Measurements from ENCODE around the gene RAB11FIP3. TPM values are rescaled to one million over a fixed set of nuclear protein-coding genes. Genes with fewer than 3 reads are reported as not detected.

The RAB11FIP3 gene
- total RNA-seq, 1 experiment from 2014 or later: 37.1 TPM

DNA sequence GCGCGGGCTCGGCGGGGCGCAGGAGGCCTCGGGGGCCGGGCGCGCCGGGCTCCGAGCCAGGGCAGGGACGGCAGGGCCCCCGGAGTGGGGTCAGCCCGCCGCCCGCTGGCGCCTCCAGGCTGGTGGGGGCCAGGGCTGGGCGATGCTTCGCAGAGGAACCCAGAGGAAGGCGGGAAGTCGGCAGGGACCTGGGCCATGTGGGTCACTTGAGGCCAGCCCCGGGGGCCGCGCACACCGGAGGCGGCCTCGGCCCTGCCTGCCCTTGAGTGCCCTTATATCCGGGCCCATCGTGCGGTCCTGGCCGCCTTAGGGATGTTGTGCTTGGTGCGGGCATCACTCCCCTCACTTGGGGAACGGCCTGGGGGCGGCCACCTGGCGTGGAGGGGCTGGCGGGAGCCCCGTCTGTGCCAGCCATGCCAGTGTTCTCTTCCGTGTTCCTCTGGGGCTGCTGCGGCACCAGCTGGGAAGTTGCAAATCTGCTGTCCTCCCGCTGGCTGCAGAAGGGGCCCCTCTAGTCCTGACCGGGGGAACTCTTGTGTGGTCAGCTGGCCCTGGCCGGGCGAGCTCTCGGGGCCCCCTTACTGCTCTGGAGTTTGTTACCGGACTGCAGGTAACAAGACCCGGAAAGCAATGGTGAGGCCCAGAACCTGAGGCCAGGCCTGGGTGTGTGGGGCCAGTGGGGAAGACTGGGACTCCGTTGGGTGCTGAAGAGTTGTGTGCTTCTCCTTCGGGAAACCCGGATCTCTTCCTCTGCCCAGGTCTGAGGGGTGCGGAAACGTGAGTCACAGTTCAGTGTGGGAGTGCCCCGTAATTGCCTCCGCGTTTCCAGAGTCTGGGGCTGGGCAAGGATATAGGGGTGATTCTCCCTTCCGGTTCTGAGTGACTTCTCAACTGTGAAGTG lies 102.9 kb downstream of the RAB11FIP3 start:
- no peaks in the 10 kb centered on the region; the same call in 1 of the 2 replicates for H3K4me1 ChIP-seq (ENCODE audit: insufficient read depth, low read length)
- H2BK5ac ChIP-seq (ENCODE audit: insufficient read length, low read length): no peak overlapping the region
- H3K79me1 ChIP-seq (ENCODE audit: insufficient read depth, low read depth, low read length, poor library complexity, severe bottlenecking): no peaks in the 10 kb centered on the region
- no peaks in the 10 kb centered on the region for H3K9me3 ChIP-seq (ENCODE audit: control insufficient read depth, low read depth, low read length)
- H4K8ac ChIP-seq (replicated peaks; ENCODE audit: insufficient read length, low read depth, low read length): no peak overlapping the region
- peak overlapping the region; percentile 12 for H3K18ac ChIP-seq (ENCODE audit: insufficient read length, low read depth, low read length)
- Mint-ChIP-seq H3K27me3 (ENCODE audit: low read depth) (no peaks in the 10 kb centered on the region), H3K27ac (no peak overlapping the region), H3K4me3 (peak overlapping the region; percentile 79 to 88), H3K36me3 (ENCODE audit: insufficient read depth in 1 of 3, low read depth in 3 of 3) (peaks cover 0 to 12% (median 12%) of the 10 kb centered on the region in 3 experiments; a peak in 3 of 7 replicates), H3K9me3 (no peaks in the 10 kb centered on the region), H3K4me1 (peaks cover 18% of the 10 kb centered on the region in 2 experiments)
- H3K27ac ChIP-seq (ENCODE audit: insufficient read length, low read depth, low read length): no peak overlapping the region
- no peak overlapping the region for H4K91ac ChIP-seq (ENCODE audit: insufficient read length, low read depth, low read length)
- no peak overlapping the region for H3K23ac ChIP-seq (ENCODE audit: insufficient read length, low read depth, low read length)
- H2AK5ac ChIP-seq (ENCODE audit: insufficient read length, low read length): no peak overlapping the region
- no peak overlapping the region for H2BK20ac ChIP-seq (ENCODE audit: low read depth, low read length, poor library complexity, severe bottlenecking)
- H3T11ph ChIP-seq (ENCODE audit: low read length): no peak overlapping the region
- H2AFZ ChIP-seq (ENCODE audit: low read length): no peak overlapping the region
- no CpG with 5 or more reads among the region's 55 CpGs for WGBS (ENCODE audit: extremely low coverage, insufficient read length, low lambda C conversion rate)
- DNase-seq: no peak
- H4K20me1 ChIP-seq (ENCODE audit: control insufficient read depth, insufficient read depth, insufficient read length): peaks cover 6% of the 10 kb centered on the region
- H2BK120ac ChIP-seq (ENCODE audit: low read depth, low read length, poor library complexity, severe bottlenecking): no peak overlapping the region
- H3K9ac ChIP-seq (ENCODE audit: extremely low read depth, insufficient read length, low read length): peak overlapping the region; percentile 55
- H3K27me3 ChIP-seq (ENCODE audit: insufficient read depth, low read length): no peaks in the 10 kb centered on the region
- H3K23me2 ChIP-seq (ENCODE audit: insufficient read length, low read depth, low read length, poor library complexity, severe bottlenecking): peaks cover 13% of the 10 kb centered on the region
- peaks cover 22% of the 10 kb centered on the region; the same call in 1 of the 2 replicates for H3K79me2 ChIP-seq (ENCODE audit: insufficient read depth, low read length)
- H3K4ac ChIP-seq (ENCODE audit: low read depth, low read length): no peak overlapping the region
- H3K4me2 ChIP-seq (ENCODE audit: insufficient read depth, insufficient read length, low read length): peak overlapping the region; percentile 75
- H4K5ac ChIP-seq (ENCODE audit: insufficient read length, low read depth, low read length): no peak overlapping the region
- H3K56ac ChIP-seq (ENCODE audit: insufficient read length, low read depth, low read length): no peak overlapping the region
- H2BK12ac ChIP-seq (ENCODE audit: insufficient read length, low read depth, low read length): no peak overlapping the region
- H2BK15ac ChIP-seq (ENCODE audit: low read depth, low read length): no peak overlapping the region
- TF ChIP-seq CTCF (conservative IDR thresholded peaks at IDR 0.05): no peak
- 0 out of 2 replicates have a peak overlapping the region, but pooled peaks have one; percentile 68 for H3K14ac ChIP-seq (ENCODE audit: insufficient read depth, low read length)
